GM23338 (cell line): ENCODE measurements around the gene OR10G7.

ENCODE experiments used
- CREB1 ChIP-seq: fragments of 250-450 bp; sonication (Bioruptor Pico); IDR thresholded peaks from 2 replicates; pipeline ENCODE4 v1.5.0; 2020; ENCODE audit warnings: low read depth, mild to moderate bottlenecking, moderate library complexity
- CTCF ChIP-seq, 2 experiments: fragments of 200-600 bp in 1 of 2; sonication (generic) in 1 of 2; conservative IDR thresholded peaks; 2 replicates each; pipeline versions ENCODE4 v1.5.1 to v1.6.1; 2016 to 2017; ENCODE audit warnings: antibody characterized with exemption in 2 of 2, low read depth in 2 of 2, mild to moderate bottlenecking in 2 of 2, moderate library complexity in 1 of 2
- ETS1 ChIP-seq: IDR thresholded peaks from 2 replicates; pipeline ENCODE4 v1.6.1; 2016; ENCODE audit warnings: antibody characterized with exemption
- EZH2 ChIP-seq: fragments of 200-600 bp; sonication (generic); IDR thresholded peaks from one replicate; pipeline ENCODE4 v1.8.0; 2017; ENCODE audit warnings: antibody characterized with exemption, mild to moderate bottlenecking, low read depth; ENCODE audit not compliant: unreplicated experiment
- EZH2phosphoT487 ChIP-seq: fragments of 200-600 bp; sonication (generic); IDR thresholded peaks from one replicate; pipeline ENCODE4 v1.8.1; 2018; ENCODE audit warnings: antibody characterized with exemption; ENCODE audit not compliant: unreplicated experiment
- JUNB ChIP-seq: IDR thresholded peaks from one replicate; pipeline ENCODE4 v1.6.1; 2016; ENCODE audit warnings: antibody characterized with exemption; ENCODE audit not compliant: unreplicated experiment
- NANOG ChIP-seq: IDR thresholded peaks from 2 replicates; pipeline ENCODE4 v1.6.1; 2016; ENCODE audit warnings: antibody characterized with exemption, borderline replicate concordance
- POLR2AphosphoS5 ChIP-seq: IDR thresholded peaks from 2 replicates; pipeline ENCODE4 v1.6.1; 2016; ENCODE audit warnings: antibody characterized with exemption, low read depth
- REST ChIP-seq: IDR thresholded peaks from one replicate; pipeline ENCODE4 v1.6.1; 2018; ENCODE audit warnings: antibody characterized with exemption; ENCODE audit not compliant: unreplicated experiment
- STAT1 ChIP-seq: IDR thresholded peaks from one replicate; pipeline ENCODE4 v1.6.1; 2016; ENCODE audit warnings: antibody characterized with exemption; ENCODE audit not compliant: unreplicated experiment
- ZNF114 ChIP-seq: fragments of 250-450 bp; sonication (Bioruptor Pico); IDR thresholded peaks from 2 replicates; pipeline ENCODE4 v1.5.0; 2020; ENCODE audit warnings: mild to moderate bottlenecking, moderate library complexity
- ZNF331 ChIP-seq: fragments of 250-450 bp; sonication (Bioruptor Pico); IDR thresholded peaks from 2 replicates; pipeline ENCODE4 v1.5.0; 2020; ENCODE audit warnings: low read depth, mild to moderate bottlenecking, moderate library complexity
- ZNF462 ChIP-seq: fragments of 250-450 bp; sonication (Bioruptor Pico); IDR thresholded peaks from 2 replicates; pipeline ENCODE4 v1.5.0; 2020; ENCODE audit warnings: mild to moderate bottlenecking, moderate library complexity

- TF ChIP-seq EZH2 (no peak), CTCF (conservative IDR thresholded peaks at IDR 0.05; ENCODE audit: low read depth in 2 of 2) (no peak), REST (no peak), POLR2AphosphoS5 (no peak), EZH2phosphoT487 (no peak), NANOG (no peak), CREB1 (CRISPR knock-in tag) (no peak), STAT1 (no peak), JUNB (no peak), ZNF462 (CRISPR knock-in tag) (no peak), ZNF331 (CRISPR knock-in tag) (no peak), ETS1 (no peak), ZNF114 (CRISPR knock-in tag) (no peak)
Measured at GRCh38 chr11:124012697-124013096, 28.4 kb downstream of the OR10G7 start, which contains the start of gene OR10G4.
